HG03442 (cell line): ENCODE measurements around the gene ANO1.
"Not testable (repeated sequence)": the region's sequence is repeated elsewhere in the genome, so short reads cannot be mapped to it uniquely, and the experiment has no call there.

Experiments
- ATAC-seq: cut with Tn5 transposase; IDR thresholded peaks from one replicate; pipeline ENCODE4 v1.9.1; 2021; ENCODE audit warnings: mild to moderate bottlenecking, moderate library complexity; ENCODE audit not compliant: unreplicated experiment

Gene ANO1

GRCh38 chr11:70078095-70078780, at the start of gene ANO1:
Gene ANO1 (plus strand): TSS chr11:70078317. CDS start chr11:70078607, 290 bp downstream.
- ATAC-seq: no peak

GRCh38 chr11:70029115-70029860, 48.8 kb upstream of the ANO1 start:
- ATAC-seq: no peak

- no peak for ATAC-seq
These were observed 48.2 kb upstream of the ANO1 start for GRCh38 chr11:70029861-70030380.

GRCh38 chr11:70030412-70030811, 47.7 kb upstream of the ANO1 start:
- no peak for ATAC-seq

- ATAC-seq: no peak
These were observed 46.3 kb upstream of the ANO1 start for GRCh38 chr11:70031631-70032469.

- no peak for ATAC-seq
These were observed 45.7 kb upstream of the ANO1 start for GRCh38 chr11:70032470-70032795.

- no peak for ATAC-seq
These were observed 45.0 kb upstream of the ANO1 start for GRCh38 chr11:70032943-70033710.

GRCh38 chr11:70033711-70034070, 44.4 kb upstream of the ANO1 start:
- ATAC-seq: no peak

GRCh38 chr11:70034740-70035365, 43.3 kb upstream of the ANO1 start:
- no peak for ATAC-seq

GRCh38 chr11:70035665-70036064, 42.5 kb upstream of the ANO1 start:
- not testable (repeated sequence) for ATAC-seq

- no peak for ATAC-seq
These were observed 40.9 kb upstream of the ANO1 start for GRCh38 chr11:70036971-70037882.

- no peak for ATAC-seq
These were observed 39.9 kb upstream of the ANO1 start for GRCh38 chr11:70038034-70038834.

- ATAC-seq: no peak
These were observed 37.7 kb upstream of the ANO1 start for GRCh38 chr11:70040452-70040851.

- ATAC-seq: no peak
These were observed 37.1 kb upstream of the ANO1 start for GRCh38 chr11:70040869-70041501.

- ATAC-seq: no peak
These were observed 34.6 kb upstream of the ANO1 start for GRCh38 chr11:70043482-70043881.

- ATAC-seq: no peak
These were observed 32.0 kb upstream of the ANO1 start for GRCh38 chr11:70046089-70046488.

GRCh38 chr11:70048279-70049024, 29.7 kb upstream of the ANO1 start:
- no peak for ATAC-seq
